ENCODE results near the gene NKTR. TPM values are rescaled to one million over a fixed set of nuclear protein-coding genes. Genes with fewer than 3 reads are reported as not detected.

The NKTR gene
- total and polyA plus RNA-seq, 2 experiments from 2014 or later: 81.3 to 117 TPM

DNA sequence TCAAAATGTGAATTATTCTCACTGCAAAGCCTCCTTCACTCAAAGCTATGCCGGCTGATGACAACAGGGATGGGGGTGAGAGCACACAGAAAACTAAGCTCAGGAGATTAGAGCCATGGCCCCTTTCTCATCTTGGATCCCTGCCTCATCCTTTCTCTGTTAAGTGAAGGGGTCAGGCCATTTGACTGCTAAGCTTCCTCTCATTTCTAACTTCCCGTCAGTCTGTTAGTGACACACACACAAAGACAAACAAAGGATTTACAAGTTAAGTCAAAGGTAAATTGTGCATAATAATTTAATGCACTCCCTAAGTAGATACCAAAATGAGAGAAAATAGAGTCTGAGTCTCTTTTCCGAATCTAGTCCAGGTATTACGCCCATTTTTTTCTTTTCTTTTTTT lies 8.7 kb upstream of the NKTR start:
- H3K27ac ChIP-seq (ENCODE audit: low read depth): peak overlapping the region; percentile 63; the same call in 1 of the 2 replicates
- H3K4me2 ChIP-seq: peak overlapping the region; percentile 94
- peaks cover 44% of the 10 kb centered on the region for H3K79me2 ChIP-seq (replicated peaks; ENCODE audit: insufficient read depth)
- H3K27ac Mint-ChIP-seq: peak overlapping the region; percentile 98
- peak overlapping the region; percentile 95 for H3K4me3 Mint-ChIP-seq
- peaks cover 47% of the 10 kb centered on the region for H3K4me1 ChIP-seq (ENCODE audit: insufficient read depth)
- no peaks in the 10 kb centered on the region for H3K9me2 ChIP-seq (ENCODE audit: insufficient read depth)
- no peak overlapping the region for H2AFZ ChIP-seq
- H3K36me3 ChIP-seq (ENCODE audit: insufficient read depth): peaks cover 10% of the 10 kb centered on the region; the same call in 1 of the 2 replicates
- ATAC-seq (no peak), DNase-seq (ENCODE audit: low spot score) (no peak)
- H4K20me1 ChIP-seq (replicated peaks; ENCODE audit: insufficient read depth): peaks cover 6% of the 10 kb centered on the region; the same call in 1 of the 2 replicates
- peaks cover 47% of the 10 kb centered on the region for H3K4me1 Mint-ChIP-seq
- H3K36me3 Mint-ChIP-seq (ENCODE audit: low read depth): peaks cover 51% of the 10 kb centered on the region
- H3K27me3 Mint-ChIP-seq (ENCODE audit: insufficient read depth, low read depth, poor library complexity): peaks cover 17% of the 10 kb centered on the region
- no peaks in the 10 kb centered on the region; the same call in 2 of the 3 replicates for H3K9me3 Mint-ChIP-seq
- H3K4me3 ChIP-seq: peak overlapping the region; percentile 82
- TF ChIP-seq STAT1 (IDR thresholded peaks at IDR 0.05; ENCODE audit: unreplicated experiment) (no peak), POLR2AphosphoS5 (IDR thresholded peaks at IDR 0.05; ENCODE audit: low read depth) (no peak), ZNF114 (CRISPR knock-in tag; IDR thresholded peaks at IDR 0.05) (no peak)
- H3F3A ChIP-seq (replicated peaks; ENCODE audit: low read depth): peaks cover 9% of the 10 kb centered on the region
- no peaks in the 10 kb centered on the region for H3K27me3 ChIP-seq (ENCODE audit: insufficient read depth)

DNA sequence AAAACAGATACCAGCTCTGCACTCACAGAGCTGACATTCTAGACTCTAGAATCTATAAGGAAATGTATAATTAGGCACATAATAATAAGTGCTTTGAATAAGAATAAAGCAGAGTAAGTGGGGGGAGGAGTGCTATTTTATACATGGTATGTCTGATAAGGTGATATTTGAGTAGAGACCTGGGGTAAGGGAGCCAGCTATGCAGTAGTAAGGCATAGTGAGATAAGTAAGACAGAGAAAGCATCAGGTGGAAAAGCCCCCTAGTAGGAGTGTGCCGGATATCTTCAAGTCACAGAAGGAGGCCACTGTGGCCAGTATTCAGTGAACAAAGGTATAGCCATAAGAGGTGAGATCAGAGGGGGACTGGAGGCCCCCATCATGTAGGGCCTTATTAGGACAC lies 6.9 kb upstream of the NKTR start:
- Histone ChIP-seq H3F3A (replicated peaks; ENCODE audit: low read depth) (peaks cover 9% of the 10 kb centered on the region), H2AFZ (no peak overlapping the region), H3K4me2 (peak overlapping the region; percentile 94), H3K4me3 (peak overlapping the region; percentile 24), H3K9me2 (ENCODE audit: insufficient read depth) (no peaks in the 10 kb centered on the region), H3K36me3 (ENCODE audit: insufficient read depth) (peaks cover 10% of the 10 kb centered on the region; the same call in 1 of the 2 replicates), H3K27ac (ENCODE audit: low read depth) (peak overlapping the region; percentile 73), H3K27me3 (ENCODE audit: insufficient read depth) (no peaks in the 10 kb centered on the region), H3K79me2 (replicated peaks; ENCODE audit: insufficient read depth) (peaks cover 44% of the 10 kb centered on the region), H3K4me1 (ENCODE audit: insufficient read depth) (peaks cover 47% of the 10 kb centered on the region), H4K20me1 (replicated peaks; ENCODE audit: insufficient read depth) (peaks cover 6% of the 10 kb centered on the region; the same call in 1 of the 2 replicates)
- ATAC-seq: no peak
- H3K4me1 Mint-ChIP-seq: peaks cover 47% of the 10 kb centered on the region
- peak overlapping the region; percentile 42 for H3K4me3 Mint-ChIP-seq
- peaks cover 17% of the 10 kb centered on the region for H3K27me3 Mint-ChIP-seq (ENCODE audit: insufficient read depth, low read depth, poor library complexity)
- no peak for DNase-seq (ENCODE audit: low spot score)
- peak overlapping the region; percentile 47 for H3K27ac Mint-ChIP-seq
- no peaks in the 10 kb centered on the region; the same call in 1 of the 3 replicates for H3K9me3 Mint-ChIP-seq
- peaks cover 59% of the 10 kb centered on the region for H3K36me3 Mint-ChIP-seq (ENCODE audit: low read depth)
- TF ChIP-seq ZNF331 (CRISPR knock-in tag; IDR thresholded peaks at IDR 0.05; ENCODE audit: low read depth): no peak
- no peak for TF ChIP-seq NANOG (IDR thresholded peaks at IDR 0.05; ENCODE audit: borderline replicate concordance)
- TF ChIP-seq EZH2phosphoT487 (IDR thresholded peaks at IDR 0.05; ENCODE audit: unreplicated experiment): no peak
- TF ChIP-seq, protein P1, sequence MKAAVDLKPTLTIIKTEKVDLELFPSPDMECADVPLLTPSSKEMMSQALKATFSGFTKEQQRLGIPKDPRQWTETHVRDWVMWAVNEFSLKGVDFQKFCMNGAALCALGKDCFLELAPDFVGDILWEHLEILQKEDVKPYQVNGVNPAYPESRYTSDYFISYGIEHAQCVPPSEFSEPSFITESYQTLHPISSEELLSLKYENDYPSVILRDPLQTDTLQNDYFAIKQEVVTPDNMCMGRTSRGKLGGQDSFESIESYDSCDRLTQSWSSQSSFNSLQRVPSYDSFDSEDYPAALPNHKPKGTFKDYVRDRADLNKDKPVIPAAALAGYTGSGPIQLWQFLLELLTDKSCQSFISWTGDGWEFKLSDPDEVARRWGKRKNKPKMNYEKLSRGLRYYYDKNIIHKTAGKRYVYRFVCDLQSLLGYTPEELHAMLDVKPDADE (IDR thresholded peaks at IDR 0.05): no peak
- no peak for TF ChIP-seq ZNF114 (CRISPR knock-in tag; IDR thresholded peaks at IDR 0.05)
- TF ChIP-seq, protein P2, sequence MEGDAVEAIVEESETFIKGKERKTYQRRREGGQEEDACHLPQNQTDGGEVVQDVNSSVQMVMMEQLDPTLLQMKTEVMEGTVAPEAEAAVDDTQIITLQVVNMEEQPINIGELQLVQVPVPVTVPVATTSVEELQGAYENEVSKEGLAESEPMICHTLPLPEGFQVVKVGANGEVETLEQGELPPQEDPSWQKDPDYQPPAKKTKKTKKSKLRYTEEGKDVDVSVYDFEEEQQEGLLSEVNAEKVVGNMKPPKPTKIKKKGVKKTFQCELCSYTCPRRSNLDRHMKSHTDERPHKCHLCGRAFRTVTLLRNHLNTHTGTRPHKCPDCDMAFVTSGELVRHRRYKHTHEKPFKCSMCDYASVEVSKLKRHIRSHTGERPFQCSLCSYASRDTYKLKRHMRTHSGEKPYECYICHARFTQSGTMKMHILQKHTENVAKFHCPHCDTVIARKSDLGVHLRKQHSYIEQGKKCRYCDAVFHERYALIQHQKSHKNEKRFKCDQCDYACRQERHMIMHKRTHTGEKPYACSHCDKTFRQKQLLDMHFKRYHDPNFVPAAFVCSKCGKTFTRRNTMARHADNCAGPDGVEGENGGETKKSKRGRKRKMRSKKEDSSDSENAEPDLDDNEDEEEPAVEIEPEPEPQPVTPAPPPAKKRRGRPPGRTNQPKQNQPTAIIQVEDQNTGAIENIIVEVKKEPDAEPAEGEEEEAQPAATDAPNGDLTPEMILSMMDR (conservative IDR thresholded peaks at IDR 0.05; ENCODE audit: low read depth in 2 of 2): no peak
- no peak for TF ChIP-seq CREB1 (CRISPR knock-in tag; IDR thresholded peaks at IDR 0.05; ENCODE audit: low read depth)
- TF ChIP-seq, protein P3, sequence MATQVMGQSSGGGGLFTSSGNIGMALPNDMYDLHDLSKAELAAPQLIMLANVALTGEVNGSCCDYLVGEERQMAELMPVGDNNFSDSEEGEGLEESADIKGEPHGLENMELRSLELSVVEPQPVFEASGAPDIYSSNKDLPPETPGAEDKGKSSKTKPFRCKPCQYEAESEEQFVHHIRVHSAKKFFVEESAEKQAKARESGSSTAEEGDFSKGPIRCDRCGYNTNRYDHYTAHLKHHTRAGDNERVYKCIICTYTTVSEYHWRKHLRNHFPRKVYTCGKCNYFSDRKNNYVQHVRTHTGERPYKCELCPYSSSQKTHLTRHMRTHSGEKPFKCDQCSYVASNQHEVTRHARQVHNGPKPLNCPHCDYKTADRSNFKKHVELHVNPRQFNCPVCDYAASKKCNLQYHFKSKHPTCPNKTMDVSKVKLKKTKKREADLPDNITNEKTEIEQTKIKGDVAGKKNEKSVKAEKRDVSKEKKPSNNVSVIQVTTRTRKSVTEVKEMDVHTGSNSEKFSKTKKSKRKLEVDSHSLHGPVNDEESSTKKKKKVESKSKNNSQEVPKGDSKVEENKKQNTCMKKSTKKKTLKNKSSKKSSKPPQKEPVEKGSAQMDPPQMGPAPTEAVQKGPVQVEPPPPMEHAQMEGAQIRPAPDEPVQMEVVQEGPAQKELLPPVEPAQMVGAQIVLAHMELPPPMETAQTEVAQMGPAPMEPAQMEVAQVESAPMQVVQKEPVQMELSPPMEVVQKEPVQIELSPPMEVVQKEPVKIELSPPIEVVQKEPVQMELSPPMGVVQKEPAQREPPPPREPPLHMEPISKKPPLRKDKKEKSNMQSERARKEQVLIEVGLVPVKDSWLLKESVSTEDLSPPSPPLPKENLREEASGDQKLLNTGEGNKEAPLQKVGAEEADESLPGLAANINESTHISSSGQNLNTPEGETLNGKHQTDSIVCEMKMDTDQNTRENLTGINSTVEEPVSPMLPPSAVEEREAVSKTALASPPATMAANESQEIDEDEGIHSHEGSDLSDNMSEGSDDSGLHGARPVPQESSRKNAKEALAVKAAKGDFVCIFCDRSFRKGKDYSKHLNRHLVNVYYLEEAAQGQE (IDR thresholded peaks at IDR 0.05; ENCODE audit: unreplicated experiment): no peak
- no peak for TF ChIP-seq JUNB (IDR thresholded peaks at IDR 0.05; ENCODE audit: unreplicated experiment)

Data from GM23338 (cell line).